GOT3 (cell line): ENCODE results near the gene CFDP1.

ENCODE experiments used
- DNase-seq: peaks from one replicate; lab custom pipeline; 2025; ENCODE audit warnings: mixed read lengths; lab: John Stamatoyannopoulos, UW

CFDP1 gene

DNA sequence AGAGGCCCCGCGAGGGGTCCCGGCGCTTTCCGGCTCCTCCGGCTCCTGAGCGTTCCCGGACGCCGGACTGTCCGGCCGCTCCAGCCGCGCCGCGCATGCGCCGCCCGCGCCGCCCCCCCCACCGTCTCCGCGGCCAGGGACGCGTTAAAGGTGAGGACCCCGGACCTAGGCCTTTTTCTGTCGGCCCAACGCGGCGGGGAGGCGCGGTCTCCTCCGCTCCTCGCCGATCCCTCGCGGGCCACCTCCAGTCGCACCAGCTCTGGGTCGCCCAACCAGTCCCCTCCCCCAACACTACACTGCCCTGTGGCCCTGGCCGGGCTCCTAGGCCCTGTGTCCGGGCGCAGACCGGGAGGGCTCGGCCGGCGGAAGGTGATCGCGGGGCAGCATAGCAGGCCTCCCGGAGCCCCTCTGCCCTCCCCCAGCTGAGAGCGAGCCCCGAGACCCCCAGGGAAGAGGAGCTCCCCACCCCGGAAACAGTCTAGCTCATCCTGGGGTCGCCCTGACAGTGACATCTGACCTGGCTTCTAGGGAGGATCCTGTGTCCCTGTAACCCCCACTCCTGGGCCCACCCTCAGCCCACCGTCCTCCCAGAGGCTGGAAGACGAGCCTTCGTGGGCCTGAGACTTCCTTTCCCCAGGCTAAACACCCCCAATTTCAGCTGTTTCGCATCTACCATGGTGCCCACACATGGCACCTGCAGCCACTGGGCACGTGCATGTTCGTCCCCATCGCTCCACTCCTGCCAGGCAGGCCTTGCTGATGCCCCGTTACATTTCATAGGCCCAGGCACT is 167.2 kb downstream of the CFDP1 start:
- DNase-seq, result peak; percentile 31

DNA sequence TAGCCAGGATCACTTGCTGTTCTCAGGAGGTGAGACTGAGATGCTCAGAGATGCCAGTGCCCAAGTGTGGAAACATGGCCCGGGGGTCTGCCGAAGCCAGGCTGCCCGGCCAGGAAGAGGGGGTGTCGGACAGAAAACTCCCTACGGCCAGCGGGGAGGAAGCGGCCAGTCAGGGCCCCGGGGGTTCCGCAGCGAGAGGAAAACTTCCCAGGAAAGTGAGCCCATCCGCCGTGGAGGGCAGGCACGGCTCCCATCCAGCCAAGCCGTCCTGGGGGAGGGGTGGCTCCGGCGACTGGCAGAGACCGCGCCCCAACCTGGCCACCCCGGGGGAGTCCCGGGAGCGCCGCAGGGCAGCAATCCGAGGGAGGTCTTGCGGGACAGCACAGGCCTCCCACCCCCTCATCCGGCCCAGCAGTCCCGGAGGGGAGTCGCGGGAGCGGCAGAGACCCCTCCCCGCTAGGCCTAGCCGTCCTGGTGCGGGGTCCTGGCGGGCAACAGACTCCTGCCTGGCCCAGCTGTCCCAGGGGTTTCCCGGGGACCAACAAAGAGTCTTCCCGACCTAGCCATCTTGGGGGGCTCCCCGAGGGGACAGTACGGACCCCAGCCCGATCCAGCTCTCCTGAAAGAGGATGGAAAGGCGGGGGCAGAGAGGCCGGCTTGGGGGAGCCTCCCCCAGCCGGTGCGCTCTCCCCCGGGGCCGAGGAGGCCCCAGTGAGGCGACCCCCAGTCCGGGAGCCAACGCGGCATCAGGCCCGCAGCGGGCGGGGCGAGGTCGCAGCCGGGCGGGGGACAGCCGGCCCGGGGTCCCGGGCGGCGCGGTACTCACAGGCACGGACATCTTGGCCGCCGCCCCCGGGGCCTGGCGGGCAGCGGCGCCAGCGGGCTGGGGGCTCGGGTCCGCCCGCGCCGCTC is 168.0 kb downstream of the CFDP1 start:
- no peak for DNase-seq

DNA sequence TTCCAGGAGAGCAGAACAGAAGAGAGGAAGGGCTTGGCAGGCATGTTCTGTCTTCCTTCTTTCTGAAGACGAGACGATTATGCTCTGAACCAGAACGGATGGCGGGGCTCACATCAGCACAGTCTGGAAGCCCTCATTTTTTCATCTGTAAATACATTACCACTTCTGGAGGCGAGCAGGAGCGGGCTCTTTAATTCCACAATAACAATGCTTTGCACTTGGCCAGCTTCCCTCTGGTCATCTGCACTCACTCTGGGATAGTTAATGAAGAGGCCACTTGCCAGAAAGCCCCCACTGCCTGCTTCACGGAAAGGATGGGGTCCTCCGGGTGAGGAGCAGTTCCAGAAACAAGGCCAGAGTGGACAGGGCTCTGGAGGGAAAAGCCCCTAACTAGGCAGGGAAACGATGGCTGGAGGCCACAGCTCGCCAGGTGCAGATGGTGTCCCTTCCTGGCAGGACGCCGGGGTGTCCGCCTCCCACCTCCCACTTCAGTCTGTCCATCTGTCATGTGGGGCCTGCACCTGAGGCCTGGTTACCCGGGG is 168.8 kb downstream of the CFDP1 start:
- no peak for DNase-seq

DNA sequence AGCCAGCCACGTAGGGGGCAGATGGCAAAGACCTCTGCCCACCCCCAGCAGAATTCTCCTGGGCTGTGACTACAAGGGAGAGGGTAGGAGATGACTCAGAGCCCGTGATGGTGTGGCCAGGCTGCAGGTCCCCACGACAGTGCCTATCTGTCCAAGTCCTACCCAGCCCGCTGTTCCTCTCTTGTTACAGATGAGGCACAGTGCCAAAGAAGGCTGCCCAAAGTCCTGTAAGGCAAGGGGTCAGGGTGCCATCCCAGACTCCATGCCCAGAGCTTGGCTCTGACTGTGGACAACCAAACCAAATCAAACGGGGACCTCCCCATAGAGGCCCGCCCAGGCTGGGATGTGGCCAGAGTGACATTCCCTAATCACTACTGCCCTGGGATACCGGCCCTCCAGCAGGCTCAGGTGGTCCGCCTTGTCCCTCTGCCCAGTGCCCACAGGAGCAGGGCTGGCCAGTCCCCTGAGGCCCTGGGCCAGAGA is 169.3 kb downstream of the CFDP1 start:
- no peak for DNase-seq

DNA sequence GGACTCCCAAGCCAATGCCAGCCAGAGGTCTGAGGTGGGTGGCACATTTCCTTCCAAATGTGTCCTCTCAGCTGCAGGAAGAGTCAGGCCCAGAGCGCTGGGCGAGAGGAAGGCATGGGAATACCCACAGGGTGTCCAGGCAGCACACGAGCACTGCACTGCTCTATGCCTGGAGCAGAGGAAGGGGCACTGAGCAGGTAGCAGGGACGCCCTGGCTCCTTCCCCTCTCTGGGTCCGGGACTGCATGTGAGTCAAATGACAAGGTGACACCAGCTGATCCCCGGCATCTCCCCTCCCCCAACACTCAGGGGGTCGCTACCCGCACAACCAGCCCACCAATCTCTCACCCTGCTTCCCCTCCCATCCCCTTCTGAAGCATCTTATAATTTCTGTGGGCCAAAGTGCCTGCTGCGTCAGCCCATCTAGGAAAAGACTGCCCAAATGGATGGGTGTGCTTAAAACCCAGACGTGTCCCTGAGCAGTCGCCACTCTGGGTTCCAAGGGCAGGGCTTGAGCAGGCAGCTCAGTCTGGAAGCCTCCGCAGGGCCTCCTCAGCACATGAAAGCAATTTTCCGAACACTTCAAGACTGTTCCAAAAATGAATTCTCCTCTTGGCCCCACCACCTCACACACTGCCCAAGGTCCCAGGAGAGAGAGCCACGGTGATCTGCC is 169.9 kb downstream of the CFDP1 start:
- DNase-seq, result no peak

DNA sequence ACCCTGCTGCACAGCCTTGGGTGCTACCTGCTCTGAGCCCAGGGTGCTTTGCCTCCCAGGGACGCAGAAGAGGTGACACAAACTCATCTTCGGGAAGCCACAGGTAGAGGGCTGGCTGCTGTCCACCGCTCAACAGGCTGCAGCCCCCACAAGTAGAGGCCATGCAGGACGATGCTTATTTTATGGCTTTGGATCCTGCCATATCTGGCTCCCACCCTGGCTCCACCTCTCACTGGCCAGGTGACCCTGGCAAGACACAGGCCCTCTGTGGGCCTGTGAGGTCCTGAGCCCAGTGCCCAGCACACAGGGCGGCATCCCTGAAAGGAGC is 170.5 kb downstream of the CFDP1 start:
- no peak for DNase-seq

DNA sequence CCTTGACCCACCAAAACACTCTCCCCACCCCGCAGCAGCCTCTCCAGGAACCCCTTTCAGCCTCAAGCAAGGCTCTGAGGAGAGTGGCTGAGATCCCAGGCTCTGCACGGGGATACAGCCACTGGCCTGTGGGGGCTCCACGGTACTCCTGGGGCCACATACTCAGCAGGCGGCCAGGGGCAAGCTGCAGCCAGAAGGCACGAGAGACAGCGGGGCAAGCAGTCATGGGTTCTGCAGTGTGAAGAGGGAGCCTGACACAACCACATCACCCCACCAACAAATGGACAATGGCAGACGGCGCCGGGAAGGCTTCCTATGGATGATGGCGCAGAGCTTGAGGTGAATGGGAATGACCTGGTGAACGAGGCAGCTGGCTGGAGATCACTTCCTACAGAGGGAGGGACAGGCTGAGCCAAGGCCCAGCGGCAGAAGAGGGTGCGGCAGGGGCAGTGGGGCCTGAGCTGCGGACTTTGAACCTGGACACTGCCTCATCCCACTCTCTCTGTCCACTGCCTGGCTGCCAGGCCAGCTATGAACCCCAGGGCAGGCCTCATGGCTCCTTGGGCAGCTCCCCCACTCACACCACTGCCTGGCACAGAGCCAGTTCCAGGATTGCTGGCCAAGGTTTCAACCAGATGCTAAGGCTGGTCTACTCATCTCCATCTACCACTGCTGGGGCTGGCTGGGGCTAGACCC is 171.1 kb downstream of the CFDP1 start:
- DNase-seq, result no peak

DNA sequence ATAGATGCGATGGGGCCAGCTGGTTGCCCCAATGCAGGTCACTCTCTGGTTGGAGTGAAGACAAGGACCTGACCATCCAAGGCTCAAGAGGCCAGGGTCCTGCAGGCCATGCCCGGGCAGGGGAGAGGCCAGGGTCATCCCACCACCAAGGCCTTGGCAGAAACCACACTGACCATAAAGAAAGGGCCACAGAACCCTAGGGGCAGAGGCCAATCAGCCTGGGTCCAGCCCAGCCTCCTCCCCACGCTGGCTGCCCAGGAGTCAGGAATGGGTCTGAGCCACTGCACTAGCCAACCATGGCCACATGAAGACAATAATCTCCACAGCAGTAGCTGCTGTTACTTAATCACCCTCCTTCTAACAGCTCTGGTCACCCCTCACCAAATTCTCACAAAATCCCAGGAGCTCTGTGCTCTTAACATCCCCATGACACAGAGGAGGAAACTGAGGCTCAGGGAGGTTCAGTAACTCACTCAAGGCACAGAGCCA is 171.7 kb downstream of the CFDP1 start:
- DNase-seq, result no peak

DNA sequence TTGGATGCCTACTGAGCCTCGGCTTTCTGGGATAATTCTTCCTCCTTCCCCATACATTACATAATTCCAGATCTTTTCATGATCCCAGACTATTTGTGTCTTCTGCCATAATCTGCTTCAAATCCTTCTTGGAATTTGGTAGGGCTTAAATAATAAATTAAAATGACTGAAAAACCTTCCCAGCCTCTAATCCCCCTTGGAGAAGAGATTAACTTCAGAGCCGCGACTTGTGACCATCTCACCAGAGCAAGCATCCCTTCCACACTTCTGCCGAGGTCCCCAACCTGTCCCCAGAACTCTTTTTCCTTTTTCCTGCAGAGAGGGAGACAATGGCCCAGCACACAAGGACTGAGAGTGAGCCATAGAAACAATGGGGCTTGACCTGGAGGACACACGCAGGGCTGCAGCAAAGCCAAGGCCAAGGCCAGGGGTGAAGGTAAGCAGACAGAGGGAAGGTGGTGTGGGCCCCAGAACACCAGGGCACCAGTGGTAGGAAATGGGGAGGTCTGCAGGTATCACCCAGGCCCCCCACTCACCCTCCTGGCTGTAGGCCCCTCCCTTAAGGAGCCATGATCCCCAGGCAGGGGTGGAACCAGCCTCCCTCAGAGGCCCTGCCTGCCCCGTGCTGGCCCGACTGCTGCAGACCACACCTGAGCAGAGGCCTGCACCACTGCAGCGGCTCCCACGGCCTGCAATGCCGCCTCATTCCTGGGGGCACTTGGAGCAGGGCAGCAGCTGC is 172.3 kb downstream of the CFDP1 start:
- no peak for DNase-seq

DNA sequence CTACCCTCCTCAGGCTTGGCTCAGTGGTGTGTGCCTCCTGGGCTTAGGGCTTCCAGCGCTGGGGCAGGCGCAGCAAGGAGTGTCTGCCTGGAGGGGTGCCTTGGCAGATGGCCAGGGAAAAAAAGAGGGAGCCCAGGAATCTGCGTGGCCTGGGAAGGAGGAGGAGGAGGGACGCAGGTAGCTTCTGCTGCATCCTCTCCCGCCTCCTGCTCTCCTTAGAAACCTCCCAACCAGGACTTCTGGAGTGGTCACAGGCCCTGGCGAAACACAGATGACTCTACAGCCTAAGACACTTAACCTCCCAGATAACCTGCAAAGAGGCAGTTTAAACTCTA is 174.5 kb downstream of the CFDP1 start:
- DNase-seq, result no peak

DNA sequence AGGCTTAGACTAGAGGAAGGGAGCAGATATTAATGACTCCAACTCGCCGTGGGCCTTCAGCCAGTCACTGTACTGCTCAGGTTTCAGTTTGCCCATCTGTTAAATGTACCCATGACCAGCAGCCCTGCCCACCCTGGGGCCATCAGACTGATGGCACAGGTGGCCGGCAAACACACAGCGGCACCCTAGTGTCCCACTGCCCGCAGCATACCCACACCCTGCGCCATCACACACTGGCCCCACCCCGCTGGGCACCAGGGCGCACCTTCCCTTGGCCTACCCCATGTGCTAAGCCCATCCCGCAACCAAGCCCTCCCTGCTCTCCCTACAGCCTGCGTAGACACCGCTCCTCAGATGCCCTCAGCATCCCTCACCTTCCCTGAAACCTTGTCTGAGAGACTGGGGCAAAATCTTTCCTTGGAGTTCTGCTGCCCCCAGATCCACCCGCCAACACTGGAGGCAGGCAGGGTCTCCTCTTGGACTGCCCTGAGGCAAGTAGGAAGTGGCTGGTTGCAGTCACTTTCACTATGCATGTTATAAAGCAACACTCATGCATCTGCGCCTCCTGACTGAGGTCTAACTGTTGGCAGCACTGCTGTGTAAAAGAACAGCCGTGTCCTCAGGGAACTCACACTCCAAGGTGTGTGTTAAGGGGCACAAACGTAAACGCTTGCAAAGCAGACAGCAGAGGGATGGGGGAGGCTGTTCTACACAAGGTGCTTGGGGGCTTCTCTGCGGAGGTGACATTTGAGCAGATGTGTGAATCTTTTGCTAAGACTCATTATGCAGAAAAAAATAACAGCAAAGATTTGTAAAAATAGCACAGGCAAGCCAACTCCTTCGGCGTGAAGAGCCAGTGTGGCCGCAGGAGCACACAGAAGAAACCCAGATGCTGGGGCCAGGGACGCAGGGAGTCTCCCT is 175.2 kb downstream of the CFDP1 start:
- no peak for DNase-seq

DNA sequence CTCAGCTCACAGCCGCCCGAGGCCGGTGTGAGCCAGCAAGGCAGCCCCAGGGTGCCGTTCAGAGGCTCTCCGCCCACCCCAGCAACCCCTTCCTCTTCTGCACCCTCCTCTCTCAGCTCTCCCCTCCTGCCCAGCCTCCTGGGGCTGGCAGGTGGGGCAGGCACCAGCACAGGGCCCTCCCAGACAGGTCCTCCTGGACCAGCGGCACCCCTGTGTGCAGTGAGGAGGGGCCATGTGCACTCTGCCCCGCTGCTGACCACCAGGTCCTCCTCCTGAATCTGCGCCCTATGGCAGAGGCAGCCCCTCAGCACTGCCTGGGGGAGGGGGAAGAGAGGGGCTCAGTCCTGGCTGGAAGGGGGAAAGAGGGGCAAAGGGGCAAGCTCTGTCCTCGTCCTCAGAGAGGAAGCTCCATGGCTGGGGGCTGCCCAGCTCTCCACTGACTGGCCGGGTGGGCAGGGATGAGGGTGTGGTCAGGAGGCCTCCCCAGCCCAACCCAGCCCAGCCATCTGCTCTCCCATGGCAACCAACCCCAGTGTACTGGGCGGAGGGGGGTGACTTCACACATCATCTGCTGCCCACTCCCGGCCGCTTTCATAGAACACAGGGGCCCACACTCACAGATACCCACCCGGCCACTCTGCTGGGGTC is 176.5 kb downstream of the CFDP1 start:
- no peak for DNase-seq

DNA sequence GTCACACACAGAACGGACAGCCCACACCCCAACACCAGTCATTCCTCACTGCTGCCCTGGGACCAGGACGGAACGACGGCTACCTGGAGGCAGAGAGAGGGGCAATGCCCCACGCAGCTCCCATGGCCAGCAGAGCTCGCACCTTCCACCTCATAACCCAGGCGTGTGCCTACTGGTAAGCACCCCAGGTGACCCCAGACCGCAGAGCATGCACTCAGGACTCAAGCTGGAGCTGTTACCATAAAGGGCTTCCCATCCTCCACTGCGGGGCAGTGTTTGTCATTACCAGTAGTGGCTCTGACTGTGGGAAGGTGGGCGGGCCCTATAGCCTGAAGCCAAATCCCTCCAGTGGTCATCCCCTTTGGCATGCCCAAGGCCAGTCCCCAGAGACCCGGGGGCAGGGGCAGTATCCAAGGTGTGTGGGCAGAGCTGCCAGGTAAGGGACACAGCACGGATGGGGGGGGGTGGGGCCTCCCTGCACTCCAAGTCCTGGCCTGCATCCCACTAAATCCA is 177.2 kb downstream of the CFDP1 start:
- DNase-seq, result no peak

DNA sequence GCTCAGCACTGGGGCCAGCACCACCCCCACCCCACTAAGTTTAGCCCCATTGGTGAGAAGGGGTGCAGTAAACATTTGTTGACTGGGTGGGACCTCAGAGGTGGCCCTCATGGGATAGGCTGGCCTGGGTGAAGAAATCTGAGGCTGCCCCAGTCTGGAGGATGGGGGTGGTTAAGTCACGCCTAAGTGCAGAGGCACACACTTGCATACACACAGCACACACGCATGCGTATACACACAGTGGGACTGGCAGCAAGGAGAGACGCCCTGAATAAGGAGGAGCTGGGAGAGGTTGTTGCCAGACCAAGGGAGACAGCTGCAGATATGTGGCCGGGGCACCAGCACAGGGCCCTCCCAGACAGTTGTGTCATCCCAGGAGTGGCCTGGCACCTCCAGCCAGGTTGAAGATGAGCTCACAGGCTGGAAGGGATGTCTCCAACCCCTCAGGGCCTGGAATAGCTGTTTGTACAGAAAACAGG is 178.9 kb downstream of the CFDP1 start:
- DNase-seq, result no peak

DNA sequence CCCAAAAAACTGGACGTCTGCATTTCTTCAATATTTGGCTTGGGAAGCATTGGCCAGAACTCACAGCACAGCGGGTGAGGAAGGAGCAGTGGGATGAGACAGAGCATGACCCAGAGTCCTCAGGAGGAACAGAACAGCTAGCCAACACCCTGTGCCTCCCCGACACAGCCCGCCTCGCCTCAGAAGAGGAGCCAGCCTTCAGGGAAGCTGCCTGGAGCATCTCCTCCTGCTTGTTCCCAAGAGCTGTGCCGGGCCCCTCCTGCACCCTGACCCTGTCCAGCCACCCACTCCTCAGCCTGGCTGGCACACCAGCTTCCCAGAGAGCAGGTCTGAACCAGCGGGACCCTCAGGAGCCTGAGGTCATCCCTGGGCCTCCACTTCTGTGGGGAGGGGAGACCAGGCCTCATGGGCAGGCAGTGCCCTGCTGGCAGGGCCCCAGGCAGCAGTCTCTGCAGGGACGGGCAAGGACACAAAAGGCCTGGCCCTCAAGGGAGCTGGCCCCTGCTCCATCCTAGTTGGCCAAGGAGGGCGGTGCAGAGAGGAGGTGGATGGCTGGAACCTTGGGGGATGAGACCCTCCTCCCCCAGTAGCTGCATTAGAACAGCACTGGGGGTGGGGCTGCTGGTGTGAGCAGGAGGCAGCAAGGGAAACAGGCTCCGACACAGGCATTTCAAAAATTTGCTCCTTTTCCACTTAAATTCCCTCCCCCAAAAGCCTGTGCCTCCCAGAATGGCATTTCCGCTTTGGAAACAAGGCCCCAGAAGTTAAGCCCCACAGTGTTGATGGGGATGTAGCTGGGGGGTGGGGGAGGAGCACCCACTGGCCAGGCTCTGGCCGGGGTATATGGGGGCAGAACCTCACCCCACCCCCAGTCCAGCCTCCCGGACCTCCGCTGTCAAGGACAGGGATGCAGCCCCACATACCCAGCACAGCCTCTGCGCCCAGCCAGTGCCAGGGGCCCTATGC is 180.1 kb downstream of the CFDP1 start:
- no peak for DNase-seq

DNA sequence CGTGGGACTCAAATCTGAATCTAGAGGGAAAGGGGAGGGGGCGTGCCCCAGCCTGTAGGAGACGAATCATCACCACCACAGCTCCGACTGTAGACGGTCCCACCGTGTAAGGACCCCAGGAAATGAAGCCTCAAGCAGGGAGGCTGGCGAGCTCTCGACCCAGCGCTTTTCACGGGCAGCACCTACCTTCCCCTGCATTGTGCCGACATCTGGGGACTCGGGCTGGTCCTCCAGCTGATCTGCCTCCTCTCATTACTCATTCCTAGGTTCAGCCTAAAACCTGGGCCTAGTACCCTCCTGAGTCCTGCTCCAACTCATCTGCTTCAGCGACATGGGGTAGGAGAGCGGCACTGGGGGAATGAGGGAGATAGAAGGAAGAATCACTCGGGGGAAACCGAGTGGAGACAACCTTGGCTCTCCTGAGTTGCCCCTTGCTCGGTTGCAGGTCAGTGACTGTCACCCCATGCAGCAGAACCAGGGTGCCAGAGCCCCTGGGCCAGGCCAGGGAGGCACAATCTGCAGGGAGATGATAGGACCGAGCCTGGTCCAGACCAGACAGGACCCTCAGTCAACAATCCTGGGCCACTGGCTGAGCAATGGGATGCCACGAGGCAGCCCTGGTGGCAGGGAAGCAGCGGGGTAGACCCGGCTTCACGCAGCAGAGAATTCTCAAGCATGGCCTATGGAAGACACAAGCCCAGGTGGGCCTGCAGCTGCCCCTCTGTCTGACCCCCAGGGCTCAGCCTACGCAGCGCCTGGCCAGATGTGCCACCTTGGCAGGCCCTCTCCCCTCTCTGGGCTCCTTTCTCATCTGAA is 181.0 kb downstream of the CFDP1 start:
- no peak for DNase-seq
